ENCODE results near the gene PIP5K1C.

The PIP5K1C gene

GRCh38 chr19:3646336-3647092, 53.8 kb downstream of the PIP5K1C start:
- no peak for DNase-seq (ENCODE audit: low spot score)
- no peak overlapping the region for H3K27ac ChIP-seq
- no peak overlapping the region for H3K4me3 ChIP-seq
- no peak for TF ChIP-seq CTCF (IDR thresholded peaks at IDR 0.05)

- no peak for DNase-seq (ENCODE audit: low spot score)
- H3K27ac ChIP-seq = no peak overlapping the region
- TF ChIP-seq CTCF (IDR thresholded peaks at IDR 0.05) = no peak
- no peak overlapping the region for H3K4me3 ChIP-seq
Measured at GRCh38 chr19:3645726-3646125, 54.5 kb downstream of the PIP5K1C start.

- Histone ChIP-seq H3K4me3 (no peak overlapping the region), H3K27ac (no peak overlapping the region)
- DNase-seq (ENCODE audit: low spot score) = no peak
- TF ChIP-seq CTCF (IDR thresholded peaks at IDR 0.05) = no peak
Measured at GRCh38 chr19:3645067-3645396, 55.2 kb downstream of the PIP5K1C start.

GRCh38 chr19:3644351-3645066, 55.8 kb downstream of the PIP5K1C start:
- TF ChIP-seq CTCF (IDR thresholded peaks at IDR 0.05) = no peak
- Histone ChIP-seq H3K4me3 (no peak overlapping the region), H3K27ac (peak overlapping the region in 1 of 2 donors; percentile 20)
- no peak for DNase-seq (ENCODE audit: low spot score)

GRCh38 chr19:3643674-3644313, 56.5 kb downstream of the PIP5K1C start:
- Histone ChIP-seq H3K4me3 (no peak overlapping the region), H3K27ac (no peak overlapping the region)
- no peak for DNase-seq (ENCODE audit: low spot score)
- no peak for TF ChIP-seq CTCF (IDR thresholded peaks at IDR 0.05)

- no peak for DNase-seq (ENCODE audit: low spot score)
- no peak overlapping the region for H3K4me3 ChIP-seq
- TF ChIP-seq CTCF (IDR thresholded peaks at IDR 0.05) = no peak
- H3K27ac ChIP-seq = no peak overlapping the region
Measured at GRCh38 chr19:3642987-3643673, 57.1 kb downstream of the PIP5K1C start.
